Prostate gland (tissue), 2 donors: ENCODE data around the gene P2RY2. TPM values are rescaled to one million over a fixed set of nuclear protein-coding genes. Genes with fewer than 3 reads are reported as not detected.

Experiments
- DNase-seq: peaks from one replicate; pipeline ENCODE4 v3.0.0-alpha.2; 2019; ENCODE audit warnings: low spot score
- H3K27ac ChIP-seq, 2 donors: fragments of 200-600 bp; sonication (generic); 2 replicates each; pipeline ENCODE4 v1.5.1; 2017 to 2019
- H3K27me3 ChIP-seq: fragments of 200-600 bp; sonication (generic); replicated peaks from 2 replicates; pipeline ENCODE4 v1.5.1; 2019; ENCODE audit not compliant: insufficient read depth
- H3K36me3 ChIP-seq, 2 donors: fragments of 200-600 bp; sonication (generic); 1 replicate in 1 of 2; 2 replicates in 1 of 2; pipeline versions ENCODE4 v1.5.1 to v1.8.1; 2017 to 2019
- H3K4me1 ChIP-seq: fragments of 200-600 bp; sonication (generic); replicated peaks from 2 replicates; pipeline ENCODE4 v1.5.1; 2019
- H3K4me3 ChIP-seq, 2 donors: fragments of 200-600 bp; sonication (generic); 2 replicates each; pipeline ENCODE4 v1.5.1; 2017 to 2019
- H3K9me3 ChIP-seq: fragments of 200-600 bp; sonication (generic); 2 replicates; pipeline ENCODE4 v1.5.1; 2017
- POLR2A ChIP-seq: fragments of 450-650 bp; IDR thresholded peaks from one replicate; pipeline ENCODE4 v1.6.1; 2016; ENCODE audit warnings: antibody characterized with exemption, mild to moderate bottlenecking
- POLR2AphosphoS5 ChIP-seq: sonication (generic); formaldehyde crosslinking; IDR thresholded peaks from one replicate; pipeline ENCODE4 v1.6.1; 2017; ENCODE audit warnings: antibody characterized with exemption
- WGBS: methylation state at CpG from one replicate; pipeline ENCODE4 v1.1.5; 2018; 5-methylcytosine and 5-hydroxymethylcytosine counted together
- intact Hi-C: fragments of 100-400 bp; cut with DNase I; formaldehyde crosslinking; loops from one replicate; pipeline ENCODE4 v1.14.2; 2022
- total RNA-seq, 2 donors: library from RNA; depleted of rRNA; stranded (reverse); fragments of >200 nt; gene quantifications; one replicate each; pipeline ENCODE4 v1.1.0, GENCODE V29; 2016
- TF ChIP-seq, protein P1 (sequence below), 4 experiments: fragments of 200-600 bp in 2 of 4; fragments of 450-650 bp in 2 of 4; sonication (generic) in 2 of 4; IDR thresholded peaks; 1 replicate in 3 of 4; 2 replicates in 1 of 4; pipeline ENCODE4 v1.5.1; 2016 to 2019; ENCODE audit warnings: antibody characterized with exemption in 4 of 4, mild to moderate bottlenecking in 2 of 4, moderate library complexity in 2 of 4

The P2RY2 gene
- total RNA-seq, 2 donors from 2014 or later, result 2.7 to 3.5 TPM

DNA sequence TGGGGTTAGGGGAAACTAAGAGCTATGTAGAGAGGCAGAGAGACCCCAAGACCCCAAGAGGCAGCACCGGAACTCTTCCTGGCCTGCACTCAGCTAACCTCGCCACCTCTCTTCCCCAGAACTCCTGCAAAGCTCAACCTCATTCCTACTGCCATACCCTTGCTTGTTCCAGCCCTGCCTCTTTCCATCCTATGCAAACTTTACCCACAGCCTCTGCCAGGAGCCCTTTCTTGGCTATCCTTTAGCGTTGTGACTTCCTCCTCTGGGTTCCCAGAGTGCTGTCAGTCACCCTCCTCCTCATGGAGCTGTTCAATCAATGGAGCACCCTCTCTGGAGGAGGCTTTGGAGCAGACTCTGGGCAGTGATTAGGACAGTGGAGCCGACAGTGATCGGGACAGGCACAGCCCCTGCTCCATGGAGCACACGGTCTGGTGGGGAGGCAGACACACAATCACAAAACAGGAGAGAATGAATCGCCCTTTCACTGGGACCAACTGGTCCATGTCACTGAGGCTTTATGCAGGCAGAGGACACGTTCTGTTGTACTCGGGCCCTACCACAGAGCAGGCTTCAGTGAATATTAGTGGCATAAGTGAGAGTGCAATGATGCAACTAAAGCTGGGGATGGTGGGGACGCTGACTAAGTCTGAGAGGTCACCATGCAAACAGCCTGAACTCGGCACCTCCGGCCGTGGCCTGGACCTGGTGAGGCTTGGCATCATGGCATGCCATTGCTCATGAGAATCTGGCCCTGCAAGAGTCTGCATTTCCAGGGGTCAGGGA lies 24.6 kb upstream of the P2RY2 start:
- TF ChIP-seq POLR2A, result no peak
- TF ChIP-seq, protein P1, sequence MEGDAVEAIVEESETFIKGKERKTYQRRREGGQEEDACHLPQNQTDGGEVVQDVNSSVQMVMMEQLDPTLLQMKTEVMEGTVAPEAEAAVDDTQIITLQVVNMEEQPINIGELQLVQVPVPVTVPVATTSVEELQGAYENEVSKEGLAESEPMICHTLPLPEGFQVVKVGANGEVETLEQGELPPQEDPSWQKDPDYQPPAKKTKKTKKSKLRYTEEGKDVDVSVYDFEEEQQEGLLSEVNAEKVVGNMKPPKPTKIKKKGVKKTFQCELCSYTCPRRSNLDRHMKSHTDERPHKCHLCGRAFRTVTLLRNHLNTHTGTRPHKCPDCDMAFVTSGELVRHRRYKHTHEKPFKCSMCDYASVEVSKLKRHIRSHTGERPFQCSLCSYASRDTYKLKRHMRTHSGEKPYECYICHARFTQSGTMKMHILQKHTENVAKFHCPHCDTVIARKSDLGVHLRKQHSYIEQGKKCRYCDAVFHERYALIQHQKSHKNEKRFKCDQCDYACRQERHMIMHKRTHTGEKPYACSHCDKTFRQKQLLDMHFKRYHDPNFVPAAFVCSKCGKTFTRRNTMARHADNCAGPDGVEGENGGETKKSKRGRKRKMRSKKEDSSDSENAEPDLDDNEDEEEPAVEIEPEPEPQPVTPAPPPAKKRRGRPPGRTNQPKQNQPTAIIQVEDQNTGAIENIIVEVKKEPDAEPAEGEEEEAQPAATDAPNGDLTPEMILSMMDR (IDR thresholded peaks at IDR 0.05), result no peak
- no peak for TF ChIP-seq POLR2AphosphoS5
- Histone ChIP-seq H3K36me3 (no peaks in the 10 kb centered on the region), H3K9me3 (no peaks in the 10 kb centered on the region), H3K27ac (no peak overlapping the region), H3K4me3 (no peak overlapping the region), H3K27me3 (no peaks in the 10 kb centered on the region), H3K4me1 (no peaks in the 10 kb centered on the region)
- intact Hi-C loops, result no loop called here
- DNase-seq, result no peak
- 77% methylated on average over 13 of the region's 13 CpGs for WGBS

GRCh38 chr11:73194034-73194507 lies 24.0 kb upstream of the P2RY2 start:
- Histone ChIP-seq H3K4me1 (no peaks in the 10 kb centered on the region), H3K4me3 (no peak overlapping the region), H3K27me3 (no peaks in the 10 kb centered on the region), H3K9me3 (no peaks in the 10 kb centered on the region), H3K27ac (no peak overlapping the region), H3K36me3 (no peaks in the 10 kb centered on the region)
- WGBS, result 98% methylated on average over 3 of the region's 3 CpGs
- TF ChIP-seq POLR2AphosphoS5, result no peak
- TF ChIP-seq POLR2A, result no peak
- TF ChIP-seq, protein P1 (IDR thresholded peaks at IDR 0.05), result no peak
- intact Hi-C loops, result no loop called here
- no peak for DNase-seq

GRCh38 chr11:73194593-73194992 lies 23.5 kb upstream of the P2RY2 start:
- Histone ChIP-seq H3K4me3 (no peak overlapping the region), H3K36me3 (no peaks in the 10 kb centered on the region), H3K27ac (no peak overlapping the region), H3K4me1 (no peaks in the 10 kb centered on the region), H3K27me3 (no peaks in the 10 kb centered on the region), H3K9me3 (no peaks in the 10 kb centered on the region)
- peak; percentile 50 for DNase-seq
- intact Hi-C loops, result no loop called here
- TF ChIP-seq, protein P1 (IDR thresholded peaks at IDR 0.05), result no peak
- TF ChIP-seq POLR2A (no peak), POLR2AphosphoS5 (no peak)
- WGBS, result 34% methylated on average over 8 of the region's 8 CpGs

DNA sequence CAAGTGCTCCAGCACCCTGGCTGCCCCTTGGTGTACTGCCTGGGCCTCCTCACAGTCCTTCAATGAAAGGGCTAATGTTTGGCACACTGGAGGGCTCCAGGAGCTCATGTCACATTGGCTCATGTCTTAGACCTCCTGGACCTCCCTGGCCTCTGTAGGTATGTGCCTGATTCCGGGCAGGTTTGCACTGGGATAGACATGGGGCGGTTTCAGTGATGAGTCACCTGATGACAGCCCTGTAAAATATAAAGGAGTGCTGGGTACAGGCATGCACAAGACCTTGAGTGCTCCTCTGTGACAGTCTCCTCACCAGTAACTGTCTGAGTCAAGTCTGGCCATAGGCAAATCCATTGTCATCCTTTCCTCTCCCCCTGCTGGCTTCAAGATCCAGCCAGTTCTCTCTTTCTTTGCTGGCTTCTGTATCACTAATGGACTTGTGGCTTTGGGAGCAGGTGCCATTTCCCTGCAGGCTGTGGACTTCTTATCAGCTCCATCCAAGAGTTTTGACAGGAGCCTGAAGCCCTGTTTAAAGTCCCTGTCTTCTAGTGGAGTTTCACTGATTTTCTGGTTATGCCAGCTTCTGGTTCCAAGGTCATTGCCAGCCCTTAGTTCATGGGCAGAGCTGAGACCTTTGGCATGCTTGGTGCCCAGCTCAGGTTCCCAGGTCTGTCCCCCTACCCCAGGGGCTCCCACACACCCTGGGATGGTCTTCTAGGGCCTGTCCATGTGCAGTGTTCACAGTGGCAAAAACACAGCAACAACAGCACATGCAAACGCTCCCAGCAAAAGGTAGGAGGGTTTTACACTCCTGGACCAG lies 22.7 kb upstream of the P2RY2 start:
- H3K27me3 ChIP-seq, result no peaks in the 10 kb centered on the region
- no peaks in the 10 kb centered on the region for H3K4me1 ChIP-seq
- H3K27ac ChIP-seq, result no peak overlapping the region
- WGBS, result 47% methylated on average over 3 of the region's 3 CpGs
- peak; percentile 54 for DNase-seq
- no peak overlapping the region for H3K4me3 ChIP-seq
- H3K36me3 ChIP-seq, result no peaks in the 10 kb centered on the region
- intact Hi-C loops, result no loop called here
- H3K9me3 ChIP-seq, result no peaks in the 10 kb centered on the region
- peak; percentile 19 for TF ChIP-seq POLR2AphosphoS5
- no peak for TF ChIP-seq POLR2A

DNA sequence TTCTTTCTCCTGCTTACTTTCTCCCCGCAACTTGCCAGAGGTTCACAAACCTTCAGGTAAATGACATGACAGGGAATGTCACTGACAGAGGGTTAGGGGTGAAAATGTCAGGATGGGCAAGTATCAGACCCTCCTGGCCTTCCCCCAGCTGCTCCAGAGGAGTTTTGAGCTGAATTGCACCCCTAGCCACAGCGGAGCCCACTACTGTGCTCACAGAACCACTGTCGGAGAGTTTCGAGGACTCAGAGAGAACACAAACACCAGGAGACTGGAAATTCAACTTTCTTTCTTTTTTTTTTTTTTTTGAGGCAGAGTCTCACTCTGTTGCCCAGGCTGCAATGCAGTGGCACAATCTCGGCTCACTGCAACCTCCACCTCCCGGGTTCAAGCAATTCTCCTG lies 21.5 kb upstream of the P2RY2 start:
- H3K27me3 ChIP-seq, result no peaks in the 10 kb centered on the region
- WGBS, result 89% methylated on average over 6 of the region's 6 CpGs
- no peak for DNase-seq
- no peaks in the 10 kb centered on the region for H3K4me1 ChIP-seq
- no peaks in the 10 kb centered on the region for H3K36me3 ChIP-seq
- H3K9me3 ChIP-seq, result no peaks in the 10 kb centered on the region
- no peak overlapping the region for H3K27ac ChIP-seq
- no peak overlapping the region for H3K4me3 ChIP-seq
- TF ChIP-seq POLR2A (no peak), POLR2AphosphoS5 (no peak)
- TF ChIP-seq, protein P1 (IDR thresholded peaks at IDR 0.05), result no peak
- intact Hi-C loops, result no loop called here
